NB4 (cell line): ENCODE measurements around the gene TESK2.

Experiments used
- CTCF ChIP-seq: IDR thresholded peaks from one replicate; pipeline ENCODE4 v1.5.1; 2012; ENCODE audit warnings: low read depth, low read length
- MYC ChIP-seq: IDR thresholded peaks from 2 replicates; pipeline ENCODE4 v1.6.1; 2011; ENCODE audit warnings: low read depth, low read length
- POLR2A ChIP-seq: IDR thresholded peaks from 2 replicates; pipeline ENCODE4 v1.6.1; 2011; ENCODE audit warnings: mild to moderate bottlenecking; ENCODE audit not compliant: insufficient read length; ENCODE audit errors: extremely low read depth

GRCh38 chr1:45348966-45349677, 141.8 kb downstream of the TESK2 start:
- no peak for TF ChIP-seq CTCF
- TF ChIP-seq POLR2A, result no peak
- no peak for TF ChIP-seq MYC
